RWPE1 (cell line): ENCODE measurements around the gene ANKRD13D.

Source experiments
- CTCF ChIA-PET: fragments of 350-600 bp; sonication (Branson Sonifier 250); formaldehyde crosslinking; extraction: SDS; loops from one replicate; lab custom pipeline; 2021; lab: Yijun Ruan, JAX
- POLR2A ChIA-PET: fragments of 400-600 bp; formaldehyde crosslinking; extraction: SDS; loops from one replicate; lab custom pipeline; 2020; ENCODE audit warnings: antibody characterized with exemption; ENCODE audit not compliant: low non-redundant PET; lab: Yijun Ruan, JAX
- DNase-seq: peaks from one replicate; pipeline ENCODE4 v3.0.0; 2012; ENCODE audit warnings: low spot score
- H3K27ac ChIP-seq: fragments of 450-650 bp; 2 replicates; pipeline ENCODE4 v1.5.1; 2017
- CTCF ChIP-seq: fragments of 450-650 bp; conservative IDR thresholded peaks from 2 replicates; pipeline ENCODE4 v1.5.1; 2017; ENCODE audit warnings: low read depth, mild to moderate bottlenecking

The ANKRD13D gene

GRCh38 chr11:67289651-67290479 is 762 bp downstream of the ANKRD13D start:
- DNase-seq: no peak
- POLR2A ChIA-PET: interaction anchor here (1.4 kb wide), 1 partner anchor 13 kb away, joined by 5 read pairs; the partner anchor contains the start of gene SSH3
- CTCF ChIA-PET: interaction anchor here (1.7 to 2.7 kb wide), 2 partner anchors 13 to 28 kb away, joined by 8 to 13 read pairs; partner anchors contain the start of gene SSH3
- TF ChIP-seq CTCF: no peak
- H3K27ac ChIP-seq: peak overlapping the region; percentile 98

- no peak for DNase-seq
- POLR2A ChIA-PET: interaction anchor here (0.9 kb wide), 1 partner anchor 17 kb away, joined by 9 read pairs; no protein-coding TSS in a partner anchor
- peak overlapping the region; percentile 98 for H3K27ac ChIP-seq
- no peak for TF ChIP-seq CTCF
- CTCF ChIA-PET: no interaction called here
Measured at GRCh38 chr11:67290801-67291200, 1.7 kb downstream of the ANKRD13D start.

DNA sequence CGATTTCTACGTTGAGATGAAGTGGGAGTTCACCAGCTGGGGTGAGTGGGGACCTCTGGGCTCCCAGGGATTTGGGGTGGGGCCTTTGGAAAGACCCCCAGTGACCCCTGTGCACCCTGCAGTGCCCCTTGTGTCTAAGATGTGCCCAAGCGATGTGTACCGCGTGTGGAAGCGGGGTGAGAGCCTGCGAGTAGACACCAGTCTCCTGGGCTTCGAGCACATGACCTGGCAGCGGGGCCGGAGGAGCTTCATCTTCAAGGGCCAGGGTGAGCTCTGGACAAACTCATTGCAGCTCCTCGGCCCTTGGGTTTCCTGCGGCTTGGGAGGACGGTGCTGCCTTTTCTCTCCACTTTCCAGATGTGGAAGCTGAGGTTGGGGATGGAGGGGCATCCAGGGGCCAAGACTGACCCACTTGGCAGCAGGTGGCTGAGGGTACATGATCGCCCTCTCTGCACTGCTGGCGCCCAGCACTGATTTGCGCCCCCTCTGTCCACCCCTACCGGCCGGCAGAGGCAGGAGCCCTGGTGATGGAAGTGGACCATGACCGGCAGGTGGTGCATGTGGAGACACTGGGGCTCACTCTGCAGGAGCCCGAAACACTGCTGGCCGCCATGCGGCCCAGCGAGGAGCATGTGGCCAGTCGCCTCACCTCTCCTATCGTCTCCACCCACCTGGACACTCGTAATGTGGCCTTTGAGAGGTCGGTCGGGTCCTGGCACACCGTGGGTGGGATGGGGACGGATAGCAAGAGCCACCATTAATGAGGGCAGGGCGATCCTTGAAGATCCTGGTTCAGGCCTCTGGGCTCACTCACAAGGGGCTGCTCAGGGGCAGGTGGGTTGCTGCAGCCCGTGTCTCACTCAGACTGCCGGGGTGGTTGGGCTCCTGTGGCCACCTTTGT is 2.6 kb downstream of the ANKRD13D start:
- CTCF ChIA-PET: interaction anchor here (0.5 to 0.6 kb wide), 2 partner anchors 26 to 1010 kb away, joined by 3 to 6 read pairs; no protein-coding TSS in a partner anchor

DNA sequence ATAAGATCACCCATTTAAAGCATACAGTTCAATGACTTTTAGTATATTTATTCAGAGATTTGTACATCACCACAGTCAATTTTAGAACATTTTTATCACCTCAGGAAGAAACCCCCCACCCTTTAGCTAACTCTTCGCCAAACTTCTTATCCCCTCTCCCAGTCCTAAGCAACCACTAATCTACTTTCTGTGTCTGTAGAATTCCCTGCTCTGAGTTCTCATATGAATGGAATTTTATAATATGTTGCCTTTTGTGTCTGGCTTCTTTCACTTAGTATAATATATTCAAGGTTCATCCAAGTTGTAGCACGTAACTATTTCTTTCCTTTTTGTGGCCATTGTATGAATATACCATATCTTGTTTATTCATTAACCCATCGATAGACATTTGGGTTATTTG is 3.6 kb downstream of the ANKRD13D start:
- H3K27ac ChIP-seq: no peak overlapping the region
- ChIA-PET POLR2A (no interaction called here), CTCF (interaction anchor here (1.1 kb wide), 1 partner anchor 10 kb away, joined by 3 read pairs; no protein-coding TSS in a partner anchor)
- DNase-seq: no peak
- no peak for TF ChIP-seq CTCF

More for the DNA sequence above, 2.6 kb downstream of the ANKRD13D start:
- H3K27ac ChIP-seq: peak overlapping the region; percentile 98
- no peak for DNase-seq
- POLR2A ChIA-PET: interaction anchor here (0.9 to 1.1 kb wide), 2 partner anchors 11 to 17 kb away, joined by 4 to 9 read pairs; partner anchors contain the start of gene SSH3
- TF ChIP-seq CTCF: no peak

DNA sequence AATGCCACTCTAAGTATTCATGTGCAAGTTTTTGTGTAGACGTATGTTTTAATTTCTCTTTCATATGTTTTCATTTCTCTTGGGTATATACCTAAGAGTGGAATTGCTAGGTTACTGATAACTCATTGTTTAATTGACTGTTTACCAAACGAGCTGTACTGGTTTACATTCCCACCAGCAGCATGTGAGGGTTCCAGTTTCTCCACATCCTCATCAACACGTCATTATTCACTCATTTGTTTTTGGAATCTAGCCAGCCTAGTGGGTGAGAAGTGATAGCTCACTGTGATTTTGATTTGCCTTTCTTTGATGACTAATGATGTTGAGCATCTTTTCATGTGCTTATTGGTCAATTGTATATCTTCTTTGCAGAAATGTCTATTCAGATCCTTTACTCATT is 4.0 kb downstream of the ANKRD13D start:
- ChIA-PET CTCF (interaction anchor here (1.1 kb wide), 1 partner anchor 9 kb away, joined by 3 read pairs; no protein-coding TSS in a partner anchor), POLR2A (no interaction called here)
- no peak for TF ChIP-seq CTCF
- no peak for DNase-seq
- H3K27ac ChIP-seq: no peak overlapping the region

GRCh38 chr11:67295846-67296245 is 6.7 kb downstream of the ANKRD13D start:
- ChIA-PET CTCF (no interaction called here), POLR2A (no interaction called here)
- no peak overlapping the region for H3K27ac ChIP-seq
- DNase-seq: no peak
- no peak for TF ChIP-seq CTCF
